ES-I3 (cell line): Measurements from ENCODE around the gene NES.
A peak's percentile ranks its signal among the peaks of the same experiment; 100 is the strongest.

ENCODE experiments used
- H3K36me3 ChIP-seq: 2 replicates; pipeline ENCODE4 v1.6.1; 2013; ENCODE audit warnings: mild to moderate bottlenecking, low read length, control low read depth, moderate library complexity; ENCODE audit not compliant: insufficient read depth
- H3K4me1 ChIP-seq: 2 replicates; pipeline ENCODE4 v1.6.1; 2013; ENCODE audit warnings: mild to moderate bottlenecking, control low read depth, low read length; ENCODE audit not compliant: insufficient read depth
- H3K9ac ChIP-seq: 2 replicates; pipeline ENCODE4 v1.6.1; 2013; ENCODE audit warnings: low read depth, mild to moderate bottlenecking, low read length, moderate library complexity
- H3K9me3 ChIP-seq: 2 replicates; pipeline ENCODE4 v1.6.1; 2013; ENCODE audit warnings: mild to moderate bottlenecking, low read length, moderate library complexity; ENCODE audit not compliant: control insufficient read depth, insufficient read depth

NES gene

DNA sequence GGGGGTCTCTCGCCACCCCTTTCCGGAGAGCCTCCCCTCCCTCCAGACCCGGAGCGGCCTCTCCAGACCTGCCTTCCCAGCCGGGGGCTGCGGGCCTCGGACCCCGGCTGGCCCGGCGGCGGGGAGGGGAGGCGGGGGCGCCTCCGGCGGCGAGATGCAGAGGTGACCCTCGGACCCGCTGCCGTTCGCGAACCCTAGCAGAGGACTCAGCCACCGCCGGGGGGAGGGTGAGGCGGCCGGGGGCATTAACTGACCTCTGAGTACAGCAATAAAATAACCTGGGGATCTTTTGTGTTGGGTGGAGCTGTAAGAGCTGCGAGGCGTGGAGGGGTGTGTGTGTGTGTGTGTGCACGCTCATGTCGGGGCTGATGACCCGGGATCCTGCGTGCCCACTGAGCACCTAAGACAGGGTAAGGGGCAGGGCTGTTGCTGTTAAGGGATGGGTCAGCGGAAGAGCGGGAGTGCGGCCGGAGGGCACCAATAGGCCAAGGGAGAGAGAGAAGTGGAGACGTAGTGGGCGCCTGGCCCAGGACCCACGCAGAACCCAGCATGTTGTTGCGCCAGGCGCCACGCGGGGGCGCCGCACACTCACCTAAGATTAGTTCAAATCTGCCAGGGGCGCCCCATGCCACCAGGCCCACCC is 51.6 kb downstream of the NES start:
- Histone ChIP-seq H3K4me1 (no peaks in the 10 kb centered on the region; the same call in 1 of the 2 replicates), H3K9ac (peak overlapping the region; percentile 60; the same call in 1 of the 2 replicates), H3K36me3 (no peaks in the 10 kb centered on the region), H3K9me3 (no peaks in the 10 kb centered on the region)

DNA sequence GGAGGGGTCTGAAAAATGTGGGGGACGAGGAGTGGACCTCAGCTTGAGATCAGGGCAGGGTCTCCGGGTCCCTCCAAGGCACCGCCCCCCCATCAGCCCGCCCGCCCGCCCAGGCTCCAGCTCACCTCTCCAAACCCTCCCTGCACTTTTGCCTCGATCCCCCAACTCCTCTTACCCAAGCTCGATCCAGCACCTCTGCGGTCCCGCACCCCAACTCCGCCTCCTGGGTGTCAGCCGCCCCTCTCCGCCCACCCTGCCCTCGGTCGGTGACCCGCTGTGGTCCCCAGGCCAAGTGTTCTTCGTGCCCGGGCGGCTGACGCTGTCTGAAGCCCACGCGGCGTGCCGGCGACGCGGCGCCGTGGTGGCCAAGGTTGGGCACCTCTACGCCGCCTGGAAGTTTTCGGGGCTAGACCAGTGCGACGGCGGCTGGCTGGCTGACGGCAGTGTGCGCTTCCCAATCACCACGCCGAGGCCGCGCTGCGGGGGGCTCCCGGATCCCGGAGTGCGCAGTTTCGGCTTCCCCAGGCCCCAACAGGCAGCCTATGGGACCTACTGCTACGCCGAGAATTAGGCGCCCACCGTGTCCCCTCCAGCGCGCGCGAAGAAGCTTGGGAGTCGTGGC is 52.3 kb downstream of the NES start:
- H3K9ac ChIP-seq: peak overlapping the region; percentile 86; the same call in 1 of the 2 replicates
- H3K36me3 ChIP-seq: no peaks in the 10 kb centered on the region
- no peaks in the 10 kb centered on the region for H3K9me3 ChIP-seq
- H3K4me1 ChIP-seq: no peaks in the 10 kb centered on the region; the same call in 1 of the 2 replicates

DNA sequence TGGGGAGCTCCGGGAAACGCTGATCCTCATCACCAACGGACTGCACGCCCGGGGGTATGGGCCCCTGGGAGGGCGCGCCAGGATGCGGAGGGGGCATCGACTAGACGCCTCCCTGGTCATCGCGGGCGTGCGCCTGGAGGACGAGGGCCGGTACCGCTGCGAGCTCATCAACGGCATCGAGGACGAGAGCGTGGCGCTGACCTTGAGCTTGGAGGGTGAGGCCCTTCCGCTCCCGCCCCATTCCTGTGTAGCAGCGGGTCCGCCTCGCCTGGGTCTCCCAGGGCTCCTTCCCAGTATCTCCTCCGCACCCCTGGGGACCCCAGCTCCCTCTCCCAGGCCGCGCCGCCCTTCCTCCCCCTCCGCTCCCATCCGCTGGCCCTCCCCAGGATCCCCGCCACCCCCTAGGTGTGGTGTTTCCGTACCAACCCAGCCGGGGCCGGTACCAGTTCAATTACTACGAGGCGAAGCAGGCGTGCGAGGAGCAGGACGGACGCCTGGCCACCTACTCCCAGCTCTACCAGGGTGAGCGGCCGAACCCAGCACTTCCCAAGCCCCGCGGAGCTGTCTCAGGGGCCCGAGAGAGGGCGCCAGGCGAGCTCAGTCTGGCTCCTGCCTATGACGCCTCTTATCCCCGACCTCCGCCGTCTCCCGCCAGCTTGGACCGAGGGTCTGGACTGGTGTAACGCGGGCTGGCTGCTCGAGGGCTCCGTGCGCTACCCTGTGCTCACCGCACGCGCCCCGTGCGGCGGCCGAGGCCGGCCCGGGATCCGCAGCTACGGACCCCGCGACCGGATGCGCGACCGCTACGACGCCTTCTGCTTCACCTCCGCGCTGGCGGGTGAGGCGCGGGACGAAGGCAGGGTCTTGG is 53.0 kb downstream of the NES start:
- Histone ChIP-seq H3K36me3 (no peaks in the 10 kb centered on the region), H3K4me1 (no peaks in the 10 kb centered on the region; the same call in 1 of the 2 replicates), H3K9ac (peak overlapping the region; percentile 86), H3K9me3 (no peaks in the 10 kb centered on the region)

DNA sequence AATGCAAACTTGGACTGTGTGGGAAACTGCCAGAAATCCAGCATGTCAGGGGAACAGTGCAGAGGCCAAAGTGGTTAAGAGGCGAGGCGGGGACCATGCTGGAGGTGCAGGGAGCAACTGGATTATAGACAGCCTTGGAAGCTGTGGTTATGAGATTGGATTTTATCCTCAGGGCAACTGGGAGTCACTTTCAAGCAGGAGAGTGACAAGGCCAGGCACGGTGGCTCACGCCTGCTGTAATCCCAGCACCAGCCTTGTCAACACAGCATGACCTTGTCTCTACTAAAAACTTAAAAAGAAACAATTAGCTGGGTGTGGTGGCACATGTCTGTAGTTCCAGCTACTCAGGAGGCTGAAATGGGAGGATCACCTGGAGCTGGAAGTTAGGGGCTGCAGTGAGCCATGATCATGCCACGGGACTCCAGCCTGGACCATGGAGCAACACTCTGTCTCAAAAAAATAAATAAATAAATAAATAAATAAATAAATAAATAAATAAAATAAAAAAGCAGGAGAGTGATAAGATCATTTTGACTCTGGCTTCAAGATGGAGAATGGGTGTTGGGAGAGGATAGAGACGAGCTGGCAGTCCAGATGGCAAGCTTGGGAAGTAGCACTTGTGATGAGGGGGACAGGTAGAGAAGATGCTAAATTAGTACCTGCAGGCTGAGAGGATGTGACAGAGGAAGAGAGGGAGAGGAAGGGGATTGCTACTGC is 54.5 kb downstream of the NES start:
- H3K9me3 ChIP-seq: no peaks in the 10 kb centered on the region
- H3K9ac ChIP-seq: no peak overlapping the region
- no peaks in the 10 kb centered on the region for H3K36me3 ChIP-seq
- H3K4me1 ChIP-seq: no peaks in the 10 kb centered on the region; the same call in 1 of the 2 replicates

DNA sequence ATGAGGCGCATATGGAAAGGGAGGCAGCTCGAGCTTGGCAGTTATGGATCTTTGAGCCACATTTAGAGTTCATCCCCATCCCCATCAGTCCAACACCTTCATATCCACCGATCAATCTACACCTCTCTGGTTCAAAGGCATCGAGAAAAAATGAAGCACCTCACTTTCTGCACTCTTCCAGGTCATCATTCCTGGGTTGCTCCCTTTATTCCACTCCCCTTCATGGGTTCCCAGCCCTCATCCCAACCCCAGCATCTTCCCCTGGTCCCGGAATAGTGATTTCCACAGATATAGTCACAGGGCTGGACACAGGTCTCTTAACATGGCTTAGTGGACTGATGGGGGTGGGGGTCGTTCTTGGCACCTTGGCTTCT is 57.6 kb downstream of the NES start:
- Histone ChIP-seq H3K36me3 (no peaks in the 10 kb centered on the region), H3K9me3 (no peaks in the 10 kb centered on the region), H3K4me1 (peaks cover 6% of the 10 kb centered on the region; the same call in 1 of the 2 replicates), H3K9ac (no peak overlapping the region)

DNA sequence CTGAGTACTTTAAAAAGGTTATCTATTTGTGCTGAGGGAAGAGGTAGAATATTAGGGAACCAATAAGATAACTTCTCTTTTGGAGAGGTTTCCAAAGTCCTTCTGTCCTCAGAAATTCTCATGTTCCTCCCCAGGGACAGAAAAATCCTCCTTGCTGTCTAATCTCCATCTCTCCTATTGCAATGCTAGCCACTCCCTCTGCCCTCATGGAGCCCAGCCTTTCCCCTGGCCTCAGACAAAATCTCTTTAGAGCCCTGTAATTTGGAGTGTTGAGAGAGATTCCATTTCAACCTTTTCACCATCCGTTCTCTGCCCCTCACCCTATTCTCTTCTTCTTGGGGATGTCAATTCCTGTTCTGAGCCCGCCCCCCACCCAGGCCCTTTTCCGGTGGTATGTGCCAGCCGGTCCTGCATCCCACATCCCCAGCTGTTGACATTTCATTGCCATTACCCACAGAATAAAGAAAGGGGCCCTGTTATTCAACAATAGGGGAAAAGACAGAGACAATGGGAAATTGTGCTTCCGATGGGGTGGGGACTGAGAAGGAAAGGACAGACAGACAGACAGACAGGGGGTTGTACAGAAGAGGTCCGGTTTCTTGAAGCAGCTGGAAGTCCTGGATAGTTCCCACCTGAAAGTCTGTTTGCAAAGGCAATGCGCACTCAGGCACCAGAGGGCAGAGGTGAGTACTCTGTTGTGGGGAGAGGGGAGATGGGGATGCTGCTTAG is 58.2 kb downstream of the NES start, which contains the start of gene HAPLN2:
TSS of gene HAPLN2 (plus strand) at position 563 of the 729 bp plus-strand sequence. CDS start 4,076 bp downstream, outside the sequence.
- H3K36me3 ChIP-seq: no peaks in the 10 kb centered on the region
- H3K4me1 ChIP-seq: peaks cover 6% of the 10 kb centered on the region; the same call in 1 of the 2 replicates
- no peaks in the 10 kb centered on the region for H3K9me3 ChIP-seq
- H3K9ac ChIP-seq: no peak within 1 kb of the TSS
